Occipital lobe (tissue), 2 donors: Measurements from ENCODE around the gene INHBC. TPM values are rescaled to one million over a fixed set of nuclear protein-coding genes. Genes with fewer than 3 reads are reported as not detected.

ENCODE experiments used
- DNase-seq: peaks from one replicate; lab custom pipeline; 2025; lab: John Stamatoyannopoulos, UW
- total RNA-seq: library from RNA; depleted of rRNA; stranded (reverse); fragments of >200 nt; gene quantifications from one replicate; pipeline ENCODE4 v1.2.3, GENCODE V29; 2014

INHBC gene
- total RNA-seq, 1 donor from 2014 or later = not detected

DNA sequence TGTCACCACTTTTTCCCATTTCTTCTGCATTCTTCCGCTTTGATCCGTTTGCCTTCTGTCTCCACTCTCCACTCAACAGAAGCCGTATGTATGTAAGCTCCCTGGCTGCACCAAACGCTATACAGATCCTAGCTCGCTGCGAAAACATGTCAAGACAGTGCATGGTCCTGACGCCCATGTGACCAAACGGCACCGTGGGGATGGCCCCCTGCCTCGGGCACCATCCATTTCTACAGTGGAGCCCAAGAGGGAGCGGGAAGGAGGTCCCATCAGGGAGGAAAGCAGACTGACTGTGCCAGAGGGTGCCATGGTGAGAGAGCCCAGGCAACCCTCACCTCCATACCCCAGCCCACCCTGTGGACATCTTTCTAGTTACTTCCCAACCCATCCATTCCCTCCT is 33.3 kb downstream of the INHBC start:
- DNase-seq = no peak

DNA sequence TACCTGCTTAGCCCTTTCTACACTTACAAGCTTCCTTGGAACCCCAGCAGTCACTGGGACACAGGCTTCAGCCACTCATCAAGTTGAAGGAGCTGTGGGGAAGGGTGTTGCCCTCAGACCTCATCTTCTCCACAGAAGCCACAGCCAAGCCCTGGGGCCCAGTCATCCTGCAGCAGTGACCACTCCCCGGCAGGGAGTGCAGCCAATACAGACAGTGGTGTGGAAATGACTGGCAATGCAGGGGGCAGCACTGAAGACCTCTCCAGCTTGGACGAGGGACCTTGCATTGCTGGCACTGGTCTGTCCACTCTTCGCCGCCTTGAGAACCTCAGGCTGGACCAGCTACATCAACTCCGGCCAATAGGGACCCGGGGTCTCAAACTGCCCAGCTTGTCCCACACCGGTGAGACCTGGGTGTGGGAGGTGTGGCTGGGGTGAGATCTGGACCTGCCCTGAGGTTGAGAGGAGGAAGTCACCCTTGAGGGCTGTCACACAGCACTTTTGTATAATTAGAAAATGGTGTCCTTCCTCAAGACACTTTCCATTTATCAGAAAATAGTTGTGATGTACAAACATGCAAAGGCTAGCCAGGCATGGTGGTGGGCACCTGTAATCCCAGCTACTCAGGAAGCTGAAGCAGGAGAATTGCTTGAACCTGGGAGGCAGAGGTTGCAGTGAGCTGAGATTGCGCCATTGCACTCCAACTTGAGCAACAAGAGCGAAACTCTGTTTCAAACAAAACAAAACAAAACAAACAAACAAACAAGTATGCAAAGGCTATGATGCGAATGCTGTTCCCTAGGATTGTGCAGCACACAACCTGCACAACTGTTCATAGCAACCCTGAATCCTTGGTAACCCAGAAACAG is 34.9 kb downstream of the INHBC start:
- no peak for DNase-seq

DNA sequence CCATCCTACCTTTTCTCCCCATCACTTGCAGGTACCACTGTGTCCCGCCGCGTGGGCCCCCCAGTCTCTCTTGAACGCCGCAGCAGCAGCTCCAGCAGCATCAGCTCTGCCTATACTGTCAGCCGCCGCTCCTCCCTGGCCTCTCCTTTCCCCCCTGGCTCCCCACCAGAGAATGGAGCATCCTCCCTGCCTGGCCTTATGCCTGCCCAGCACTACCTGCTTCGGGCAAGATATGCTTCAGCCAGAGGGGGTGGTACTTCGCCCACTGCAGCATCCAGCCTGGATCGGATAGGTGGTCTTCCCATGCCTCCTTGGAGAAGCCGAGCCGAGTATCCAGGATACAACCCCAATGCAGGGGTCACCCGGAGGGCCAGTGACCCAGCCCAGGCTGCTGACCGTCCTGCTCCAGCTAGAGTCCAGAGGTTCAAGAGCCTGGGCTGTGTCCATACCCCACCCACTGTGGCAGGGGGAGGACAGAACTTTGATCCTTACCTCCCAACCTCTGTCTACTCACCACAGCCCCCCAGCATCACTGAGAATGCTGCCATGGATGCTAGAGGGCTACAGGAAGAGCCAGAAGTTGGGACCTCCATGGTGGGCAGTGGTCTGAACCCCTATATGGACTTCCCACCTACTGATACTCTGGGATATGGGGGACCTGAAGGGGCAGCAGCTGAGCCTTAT is 35.8 kb downstream of the INHBC start:
- DNase-seq = no peak

DNA sequence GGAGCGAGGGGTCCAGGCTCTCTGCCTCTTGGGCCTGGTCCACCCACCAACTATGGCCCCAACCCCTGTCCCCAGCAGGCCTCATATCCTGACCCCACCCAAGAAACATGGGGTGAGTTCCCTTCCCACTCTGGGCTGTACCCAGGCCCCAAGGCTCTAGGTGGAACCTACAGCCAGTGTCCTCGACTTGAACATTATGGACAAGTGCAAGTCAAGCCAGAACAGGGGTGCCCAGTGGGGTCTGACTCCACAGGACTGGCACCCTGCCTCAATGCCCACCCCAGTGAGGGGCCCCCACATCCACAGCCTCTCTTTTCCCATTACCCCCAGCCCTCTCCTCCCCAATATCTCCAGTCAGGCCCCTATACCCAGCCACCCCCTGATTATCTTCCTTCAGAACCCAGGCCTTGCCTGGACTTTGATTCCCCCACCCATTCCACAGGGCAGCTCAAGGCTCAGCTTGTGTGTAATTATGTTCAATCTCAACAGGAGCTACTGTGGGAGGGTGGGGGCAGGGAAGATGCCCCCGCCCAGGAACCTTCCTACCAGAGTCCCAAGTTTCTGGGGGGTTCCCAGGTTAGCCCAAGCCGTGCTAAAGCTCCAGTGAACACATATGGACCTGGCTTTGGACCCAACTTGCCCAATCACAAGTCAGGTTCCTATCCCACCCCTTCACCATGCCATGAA is 36.5 kb downstream of the INHBC start:
- no peak for DNase-seq

DNA sequence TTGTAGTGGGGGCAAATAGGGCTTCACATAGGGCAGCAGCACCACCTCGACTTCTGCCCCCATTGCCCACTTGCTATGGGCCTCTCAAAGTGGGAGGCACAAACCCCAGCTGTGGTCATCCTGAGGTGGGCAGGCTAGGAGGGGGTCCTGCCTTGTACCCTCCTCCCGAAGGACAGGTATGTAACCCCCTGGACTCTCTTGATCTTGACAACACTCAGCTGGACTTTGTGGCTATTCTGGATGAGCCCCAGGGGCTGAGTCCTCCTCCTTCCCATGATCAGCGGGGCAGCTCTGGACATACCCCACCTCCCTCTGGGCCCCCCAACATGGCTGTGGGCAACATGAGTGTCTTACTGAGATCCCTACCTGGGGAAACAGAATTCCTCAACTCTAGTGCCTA is 37.1 kb downstream of the INHBC start:
- DNase-seq = no peak

DNA sequence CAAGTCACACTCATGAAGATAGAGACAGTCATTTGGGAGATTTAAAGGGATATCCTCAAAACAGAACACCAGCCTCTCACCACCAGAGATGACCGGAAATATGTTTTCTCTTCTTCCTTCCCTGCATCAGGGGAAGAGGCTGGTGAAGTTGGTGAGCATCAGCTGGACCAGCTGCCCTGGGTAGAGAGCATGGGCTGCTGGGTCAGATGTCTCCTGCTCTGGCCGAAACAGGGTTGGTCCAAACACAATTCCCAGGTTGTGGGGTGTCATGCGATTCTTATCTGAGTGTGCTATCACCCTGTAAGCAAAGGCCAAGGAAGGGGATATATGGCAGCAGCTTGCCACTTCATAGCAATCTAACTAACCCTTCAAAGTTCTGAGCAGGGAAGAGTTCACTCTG is 37.8 kb downstream of the INHBC start:
- no peak for DNase-seq

DNA sequence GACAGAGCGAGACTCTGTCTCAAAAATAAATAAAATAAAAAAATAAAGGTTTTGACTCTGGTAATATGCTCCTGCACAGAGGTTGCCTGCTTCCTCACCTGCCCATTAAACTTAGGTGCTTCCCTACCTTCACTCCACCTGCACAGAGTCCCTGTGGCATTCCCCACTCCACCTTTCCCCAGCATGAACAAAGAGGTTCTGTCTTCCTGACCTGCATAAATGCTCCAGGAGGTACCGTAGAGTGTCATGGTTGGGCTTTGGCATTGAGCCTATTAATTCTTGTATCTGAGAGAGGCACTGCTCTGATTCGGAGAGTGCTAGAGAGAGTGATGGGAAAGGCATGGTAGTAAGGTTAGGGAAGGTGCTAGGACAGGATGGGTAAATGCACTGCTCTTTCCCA is 38.8 kb downstream of the INHBC start:
- no peak for DNase-seq

DNA sequence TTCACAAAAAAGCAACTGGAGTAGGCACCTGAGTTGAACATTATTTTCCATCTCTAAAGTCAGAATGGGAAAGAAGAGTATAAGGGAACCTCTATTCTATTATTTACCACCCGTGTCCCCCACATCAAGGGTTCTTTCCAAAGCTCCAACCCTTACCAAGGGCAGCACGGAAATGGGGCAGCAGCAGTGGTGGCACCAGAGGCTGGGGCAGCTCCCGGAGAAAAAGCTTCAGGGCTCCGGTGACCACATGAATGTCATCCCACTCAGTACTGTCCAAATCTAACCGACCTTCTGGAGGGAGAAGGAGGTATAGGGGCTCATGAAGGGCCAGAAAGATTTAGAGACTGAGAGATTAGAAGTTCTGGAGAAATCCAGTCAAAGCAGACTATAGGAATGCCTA is 39.3 kb downstream of the INHBC start:
- no peak for DNase-seq

DNA sequence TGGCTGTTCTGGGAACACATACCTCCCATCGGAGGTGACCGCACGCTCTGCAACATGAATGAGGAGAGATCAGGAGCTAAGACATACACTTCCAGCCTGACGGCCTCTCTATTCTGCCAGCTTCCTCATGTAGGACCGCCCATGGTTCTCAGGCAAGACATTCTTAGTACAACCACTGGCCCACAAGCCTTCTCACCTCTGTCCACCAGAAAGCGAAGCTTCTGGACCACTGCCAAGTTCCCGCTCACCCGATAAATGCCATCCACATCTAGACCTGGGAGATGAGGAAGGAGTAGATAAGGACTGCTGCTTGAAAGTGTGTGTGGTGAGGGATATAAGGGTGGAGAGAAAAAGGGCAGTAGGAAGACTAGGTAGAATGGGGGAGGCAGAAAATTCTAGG is 39.8 kb downstream of the INHBC start:
- DNase-seq = no peak

DNA sequence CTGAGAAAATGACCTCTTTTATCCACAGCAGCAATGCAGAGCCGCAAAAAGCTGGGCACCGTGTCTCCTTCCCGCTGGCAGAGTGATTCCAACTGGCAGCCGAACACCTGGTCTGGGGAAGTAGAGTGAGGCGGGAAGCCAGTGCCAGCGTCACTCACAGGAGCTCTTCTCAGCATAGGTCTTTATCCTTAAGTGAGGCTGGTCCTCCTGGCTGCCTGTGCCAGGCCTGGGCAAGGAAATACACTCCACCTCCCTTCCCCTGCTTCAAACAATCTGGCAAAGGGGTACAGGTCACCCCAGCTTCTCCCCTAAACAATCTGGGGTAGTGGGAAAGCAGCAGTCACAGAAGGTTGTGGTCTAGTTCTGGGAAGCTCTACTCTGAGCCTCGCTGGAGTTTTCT is 40.3 kb downstream of the INHBC start:
- no peak for DNase-seq

DNA sequence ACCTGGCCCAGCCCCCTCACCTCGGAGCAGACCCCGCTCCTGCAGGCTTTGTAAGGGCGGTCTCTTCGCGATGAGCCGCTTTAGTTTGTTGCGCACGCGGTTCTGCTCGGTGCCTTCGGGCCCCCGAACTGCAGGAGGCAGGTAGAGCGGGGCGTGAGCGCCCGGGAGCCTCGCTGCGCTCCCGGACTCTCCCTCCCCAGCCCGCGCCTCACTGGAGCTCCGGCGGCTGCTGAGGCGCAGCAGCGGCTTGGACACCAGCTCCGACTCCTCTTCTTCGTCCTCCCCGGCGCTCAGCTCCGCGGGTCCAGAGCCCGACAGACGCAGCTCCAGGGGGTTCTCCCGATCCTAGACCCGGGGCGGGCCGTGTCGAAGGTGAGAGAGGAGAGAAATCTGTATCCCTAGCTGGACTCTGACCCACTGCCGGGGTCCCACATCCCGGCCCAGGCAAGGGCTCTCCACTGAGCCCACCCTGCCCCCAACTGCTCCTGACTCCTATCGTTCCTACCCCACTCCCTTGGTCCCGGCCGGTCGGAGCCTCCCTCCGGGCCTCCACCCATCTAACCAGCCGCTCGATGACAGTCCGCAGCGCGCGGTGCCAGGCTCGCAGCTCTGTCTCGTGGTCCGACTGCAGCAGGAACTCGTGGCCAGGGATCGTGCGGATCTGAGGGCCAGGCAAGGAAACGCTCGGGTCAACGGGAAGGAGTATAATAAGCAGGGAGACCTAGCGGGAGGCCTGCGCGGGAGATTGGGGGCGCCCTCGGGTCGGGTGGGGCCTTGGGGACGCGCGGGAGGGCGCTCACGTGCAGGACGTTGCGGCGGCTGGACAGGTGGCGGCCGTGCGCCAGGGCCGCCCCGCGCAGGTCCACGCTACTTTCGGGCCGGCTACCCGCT is 40.9 kb downstream of the INHBC start:
- no peak for DNase-seq

DNA sequence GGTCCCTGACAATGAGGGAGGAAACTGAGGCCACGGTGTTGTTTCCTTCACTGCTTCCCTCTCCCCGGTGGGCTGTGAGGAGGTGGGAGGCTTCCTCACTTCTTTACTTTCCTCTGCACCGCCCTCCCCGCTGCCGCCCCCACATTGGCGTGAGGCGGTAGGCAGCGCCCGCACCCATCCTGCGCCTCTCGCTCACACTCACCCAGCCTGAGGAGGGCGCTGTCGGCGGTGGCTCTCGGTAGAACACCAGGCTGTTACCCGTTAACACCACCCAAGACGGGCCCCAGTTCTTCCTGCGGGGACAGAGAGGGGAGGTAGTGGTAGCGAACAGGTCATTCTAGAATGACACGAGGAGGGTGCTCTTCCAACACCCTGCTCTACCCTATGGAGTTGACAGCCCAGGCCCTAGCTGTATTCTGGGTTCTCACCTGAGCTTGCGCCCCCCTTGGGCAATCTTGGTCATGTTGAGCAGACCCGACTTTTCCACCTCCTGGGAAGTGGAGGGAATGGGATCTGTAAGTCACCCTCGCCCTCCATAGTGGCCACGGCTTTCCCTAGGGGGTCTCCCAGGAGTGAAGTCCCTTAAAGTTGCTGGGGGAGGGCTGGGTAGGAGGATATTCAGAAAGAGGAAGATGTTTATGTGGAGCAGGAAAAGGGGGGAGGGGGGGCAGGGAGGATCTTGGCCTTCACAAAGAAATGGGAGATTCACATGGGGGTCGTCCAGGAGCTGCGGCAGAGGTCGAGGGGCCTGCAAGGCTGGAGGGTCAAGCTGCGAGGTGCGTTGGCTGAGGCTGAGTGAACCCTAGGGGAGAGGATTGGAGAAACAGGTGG is 41.8 kb downstream of the INHBC start:
- no peak for DNase-seq

DNA sequence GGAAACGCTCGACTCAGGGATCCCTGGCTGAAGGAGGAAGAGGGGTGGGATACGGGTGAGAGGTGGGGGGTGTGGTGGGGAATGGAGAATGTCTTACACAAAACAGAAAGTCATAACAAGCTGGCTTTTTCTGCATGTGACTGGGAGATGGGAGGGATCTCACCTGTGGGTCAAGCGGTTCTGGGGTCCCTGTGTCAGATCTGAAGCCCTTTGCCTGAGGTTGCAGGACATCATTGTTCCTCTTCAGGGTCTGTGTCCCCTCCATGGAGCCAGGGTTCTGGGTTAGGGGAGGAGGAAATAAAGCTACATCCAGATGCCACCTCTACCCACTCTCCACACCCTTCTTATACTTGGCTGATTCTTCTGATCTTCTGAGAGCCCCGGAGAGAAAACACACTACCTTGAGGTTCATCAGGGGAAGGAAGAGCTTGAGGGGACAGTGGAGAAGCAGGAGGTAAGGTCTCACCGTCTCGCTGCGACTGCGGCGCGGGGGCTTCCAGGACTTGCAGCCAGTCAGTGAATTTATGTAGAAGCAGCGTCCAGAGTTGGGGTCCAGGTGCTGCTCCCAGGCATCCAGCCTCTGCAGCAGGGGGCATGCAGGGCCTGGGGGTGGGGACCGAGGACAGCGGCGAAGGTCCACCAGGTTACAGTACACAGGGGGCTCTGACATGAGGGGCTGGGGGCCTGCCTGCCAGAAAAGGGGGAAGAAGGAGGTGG is 42.6 kb downstream of the INHBC start:
- DNase-seq = no peak

DNA sequence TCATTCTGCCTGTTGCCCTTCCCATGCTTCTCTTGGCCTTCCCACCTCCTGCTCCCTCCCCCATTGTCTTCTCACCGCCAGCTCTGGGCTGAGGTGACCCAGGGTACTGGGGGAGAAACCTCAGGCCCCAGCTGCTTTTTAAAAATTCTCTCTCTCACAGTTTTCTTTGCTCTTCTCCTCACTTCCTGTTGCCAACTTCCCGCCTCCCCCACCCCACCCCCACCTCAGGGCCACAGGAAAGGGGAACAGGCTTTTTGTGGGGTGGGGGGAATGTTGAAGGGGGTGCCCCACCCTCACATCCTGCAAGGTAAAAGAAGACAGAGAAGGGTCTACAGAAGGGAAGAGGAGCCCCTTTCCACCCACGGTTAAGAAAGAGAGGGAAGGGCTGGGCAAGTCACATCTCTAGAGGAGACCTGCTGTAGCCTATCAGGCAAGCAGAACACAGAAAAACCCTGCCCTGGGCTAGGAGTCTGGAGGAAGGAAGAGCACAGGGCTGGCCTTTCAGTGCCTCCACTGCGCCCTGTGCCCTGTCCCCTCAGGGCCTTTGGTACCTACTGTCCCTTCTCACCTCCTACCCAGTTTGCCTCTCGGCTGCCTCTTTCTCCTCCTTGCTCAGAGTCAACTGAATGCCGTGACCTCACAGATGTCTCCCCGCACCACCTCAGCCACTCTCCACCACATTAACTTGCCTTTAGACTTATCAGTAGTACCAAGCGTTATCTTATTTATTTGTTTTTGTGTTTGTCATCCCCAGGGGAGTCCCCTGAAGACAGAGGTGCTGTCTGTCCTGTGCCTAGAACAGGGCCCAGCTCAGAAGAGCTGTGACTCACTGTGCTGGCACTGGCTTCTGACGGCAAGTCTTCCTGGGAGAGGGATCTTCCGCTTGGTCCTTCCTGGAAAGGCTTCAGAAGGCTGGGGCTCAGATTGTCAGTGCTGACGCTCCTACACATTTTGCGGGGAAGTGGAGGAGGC is 43.4 kb downstream of the INHBC start:
- peak; percentile 20 for DNase-seq

DNA sequence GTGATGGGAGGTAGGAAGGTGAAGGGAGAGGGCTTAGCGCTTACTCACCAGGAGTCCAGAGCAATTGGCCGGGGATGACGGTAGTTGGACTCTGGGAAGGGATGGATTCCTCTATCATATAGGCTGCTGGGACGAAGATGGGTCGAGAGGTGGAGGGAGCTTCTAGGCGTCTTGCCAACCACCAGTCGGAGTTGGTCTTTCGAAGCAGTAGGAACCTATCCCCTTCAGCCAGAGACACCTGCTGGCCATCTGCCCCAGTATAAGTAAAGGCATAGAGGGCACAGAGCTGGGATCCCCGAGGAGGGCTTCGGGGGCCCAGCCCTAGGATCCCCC is 44.4 kb downstream of the INHBC start:
- DNase-seq = no peak

DNA sequence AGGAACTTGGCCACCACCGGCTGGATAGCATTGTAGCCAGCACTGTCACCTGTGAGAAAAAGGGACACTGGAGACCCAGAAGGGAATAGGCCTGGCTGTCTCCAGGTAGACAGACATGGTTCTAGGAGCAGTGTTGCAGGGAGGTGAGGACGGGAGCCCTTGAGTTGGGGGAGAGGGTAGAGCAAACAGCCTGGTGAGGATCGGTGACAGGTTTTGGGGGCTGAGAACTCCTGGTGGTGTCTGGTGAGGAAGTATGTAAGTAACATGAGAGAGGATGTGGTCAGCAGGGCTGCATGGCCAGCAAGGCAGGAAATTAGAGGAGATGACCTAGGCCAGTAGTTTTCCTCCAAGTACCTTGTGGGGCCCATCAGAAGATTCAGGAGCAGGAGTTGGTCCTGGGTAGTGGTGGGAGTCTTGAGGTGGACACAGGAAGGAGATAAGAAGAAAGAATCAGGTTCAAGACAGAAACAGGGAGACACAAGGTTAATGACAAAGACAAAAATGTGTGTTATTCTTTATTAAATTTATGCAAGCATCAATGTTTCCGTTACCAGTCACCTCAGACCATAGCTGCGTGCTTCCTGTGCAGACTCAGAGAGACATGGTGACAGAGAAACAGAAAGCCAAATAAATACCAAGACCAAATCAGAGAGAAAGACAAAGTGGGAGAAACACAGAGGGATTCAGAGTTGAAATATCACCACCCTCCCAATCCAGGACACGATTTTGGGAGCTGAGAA is 45.0 kb downstream of the INHBC start, which contains the start of gene ARHGAP9:
Gene ARHGAP9 (minus strand): TSS at position 491 of the 740 bp plus-strand sequence. CDS start 460 bp downstream, at position 31.
- no peak for DNase-seq

DNA sequence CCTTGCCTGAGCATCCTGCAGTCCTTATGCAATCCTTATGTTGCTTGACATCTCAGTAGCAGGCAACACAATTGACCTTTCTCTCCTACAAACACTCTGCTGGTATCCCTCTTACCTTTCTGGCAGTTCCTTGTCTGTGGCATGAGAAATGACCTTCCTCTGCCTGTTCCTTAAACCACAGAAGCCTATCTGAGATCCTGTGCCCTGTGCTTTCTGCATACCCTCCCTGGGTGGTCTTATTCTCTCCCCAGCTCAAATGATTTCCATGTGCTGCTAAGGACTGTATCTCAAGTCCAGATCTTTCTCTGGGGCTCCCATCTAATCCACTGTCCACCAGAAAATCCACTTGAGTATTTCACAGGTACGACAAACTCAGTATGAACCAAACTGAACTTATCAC is 47.1 kb downstream of the INHBC start:
- DNase-seq = no peak

DNA sequence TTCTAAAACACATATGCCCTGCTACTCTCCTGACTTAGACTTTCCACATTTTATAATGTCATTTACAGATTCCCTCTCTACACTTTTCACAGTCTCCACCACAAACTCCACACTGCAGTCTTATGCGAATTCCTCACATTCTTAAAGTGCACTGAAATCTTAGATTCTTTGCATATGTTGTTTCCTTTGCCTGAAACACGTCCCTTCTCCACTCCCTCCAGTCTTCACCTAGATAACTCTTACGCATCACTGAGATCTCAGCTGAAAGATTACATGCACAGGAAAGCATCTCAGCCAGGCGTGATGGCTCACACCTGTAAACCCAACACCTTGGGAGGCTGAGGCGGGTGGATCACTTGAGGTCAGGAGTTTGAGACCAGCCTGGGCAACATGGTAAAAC is 48.9 kb downstream of the INHBC start:
- DNase-seq = no peak
